DND-41 (cell line): ENCODE results near the gene CCN6.

ENCODE experiments used
- CTCF ChIP-seq: IDR thresholded peaks from 2 replicates; pipeline ENCODE4 v1.5.1; 2012; ENCODE audit warnings: borderline replicate concordance, low read length, moderate library complexity, mild to moderate bottlenecking; ENCODE audit not compliant: poor library complexity, severe bottlenecking; ENCODE audit errors: extremely low read depth
- EZH2 ChIP-seq: IDR thresholded peaks from 3 replicates; pipeline ENCODE4 v1.6.1; 2012; ENCODE audit warnings: borderline replicate concordance, low read depth, mild to moderate bottlenecking, moderate library complexity, low read length, inconsistent platforms; ENCODE audit not compliant: severe bottlenecking

GRCh38 chr6:112065426-112065986 is 11.6 kb downstream of the CCN6 start:
- TF ChIP-seq CTCF (no peak), EZH2 (no peak)
